Measurements from ENCODE around the gene RPS21. TPM values are rescaled to one million over a fixed set of nuclear protein-coding genes. Genes with fewer than 3 reads are reported as not detected.

RPS21 gene
- polyA plus RNA-seq, 1 donor from 2014 or later, result 1,633 TPM

- H3F3A ChIP-seq (ENCODE audit: insufficient read depth, low read length, poor library complexity, severe bottlenecking), result no peaks in the 10 kb centered on the region
- no peak for TF ChIP-seq CTCF (IDR thresholded peaks at IDR 0.05; ENCODE audit: poor library complexity, severe bottlenecking)
- no peaks in the 10 kb centered on the region for H3K27me3 ChIP-seq (ENCODE audit: insufficient read depth, low read depth, low read length)
Measured at GRCh38 chr20:62344092-62344491, 42.8 kb upstream of the RPS21 start.

GRCh38 chr20:62344782-62345181, 42.1 kb upstream of the RPS21 start:
- TF ChIP-seq SMC3 (conservative IDR thresholded peaks at IDR 0.05; ENCODE audit: poor library complexity), result no peak
- TF ChIP-seq RAD21 (conservative IDR thresholded peaks at IDR 0.05), result no peak
- no peak for TF ChIP-seq TAF1 (IDR thresholded peaks at IDR 0.05; ENCODE audit: low read depth)
- no peak for TF ChIP-seq CTCF (IDR thresholded peaks at IDR 0.05; ENCODE audit: poor library complexity, severe bottlenecking)
- no peak overlapping the region for H3K4me2 ChIP-seq (ENCODE audit: low read length)
- no peak overlapping the region for H3K27ac ChIP-seq (ENCODE audit: low read length)
- no peaks in the 10 kb centered on the region for H3K27me3 ChIP-seq (ENCODE audit: insufficient read depth, low read depth, low read length)
- no peak overlapping the region for H3K4me3 ChIP-seq (ENCODE audit: low read length)
- no peaks in the 10 kb centered on the region for H3K9me3 ChIP-seq (ENCODE audit: low read length)
- H2AFZ ChIP-seq (ENCODE audit: low read depth, low read length), result no peak overlapping the region
- no peaks in the 10 kb centered on the region for H3F3A ChIP-seq (ENCODE audit: insufficient read depth, low read length, poor library complexity, severe bottlenecking)
- no peaks in the 10 kb centered on the region for H4K20me1 ChIP-seq (ENCODE audit: insufficient read depth)
- H3K36me3 ChIP-seq (ENCODE audit: insufficient read depth, low read length), result no peaks in the 10 kb centered on the region
- H3K79me2 ChIP-seq (replicated peaks; ENCODE audit: insufficient read depth, low read length), result no peaks in the 10 kb centered on the region
- no peak overlapping the region for H3K9ac ChIP-seq (ENCODE audit: low read length)
- H3K9me2 ChIP-seq (ENCODE audit: insufficient read depth, low read length), result no peaks in the 10 kb centered on the region

More at GRCh38 chr20:62344092-62344491, 42.8 kb upstream of the RPS21 start:
- Histone ChIP-seq H3K9ac (ENCODE audit: low read length) (no peak overlapping the region), H3K36me3 (ENCODE audit: insufficient read depth, low read length) (no peaks in the 10 kb centered on the region), H2AFZ (ENCODE audit: low read depth, low read length) (no peak overlapping the region), H3K4me2 (ENCODE audit: low read length) (no peak overlapping the region), H3K4me3 (ENCODE audit: low read length) (no peak overlapping the region), H3K27ac (ENCODE audit: low read length) (no peak overlapping the region), H3K9me3 (ENCODE audit: low read length) (no peaks in the 10 kb centered on the region), H3K9me2 (ENCODE audit: insufficient read depth, low read length) (no peaks in the 10 kb centered on the region), H3K79me2 (replicated peaks; ENCODE audit: insufficient read depth, low read length) (no peaks in the 10 kb centered on the region), H4K20me1 (ENCODE audit: insufficient read depth) (no peaks in the 10 kb centered on the region)

- H3K9me2 ChIP-seq (ENCODE audit: insufficient read depth, low read length), result no peaks in the 10 kb centered on the region
- no peak overlapping the region for H3K4me3 ChIP-seq (ENCODE audit: low read length)
- H3K9me3 ChIP-seq (ENCODE audit: low read length), result no peaks in the 10 kb centered on the region
- no peak overlapping the region for H3K9ac ChIP-seq (ENCODE audit: low read length)
- no peaks in the 10 kb centered on the region for H3K36me3 ChIP-seq (ENCODE audit: insufficient read depth, low read length)
- H4K20me1 ChIP-seq (ENCODE audit: insufficient read depth), result no peaks in the 10 kb centered on the region
- no peak for TF ChIP-seq SMC3 (conservative IDR thresholded peaks at IDR 0.05; ENCODE audit: poor library complexity)
- H2AFZ ChIP-seq (ENCODE audit: low read depth, low read length), result no peak overlapping the region
- H3K4me2 ChIP-seq (ENCODE audit: low read length), result no peak overlapping the region
- H3K27ac ChIP-seq (ENCODE audit: low read length), result no peak overlapping the region
- H3F3A ChIP-seq (ENCODE audit: insufficient read depth, low read length, poor library complexity, severe bottlenecking), result no peaks in the 10 kb centered on the region
- no peaks in the 10 kb centered on the region for H3K27me3 ChIP-seq (ENCODE audit: insufficient read depth, low read depth, low read length)
- no peaks in the 10 kb centered on the region for H3K79me2 ChIP-seq (replicated peaks; ENCODE audit: insufficient read depth, low read length)
Measured at GRCh38 chr20:62345681-62346370, 41.1 kb upstream of the RPS21 start.

All from neural cell (in vitro differentiated cells).